ENCODE data around the gene ANKFN1.

Gene ANKFN1

GRCh38 chr17:56434610-56435009 is 281.3 kb downstream of the ANKFN1 start:
- no peaks in the 10 kb centered on the region for H3K36me3 ChIP-seq
- no peaks in the 10 kb centered on the region for H3K9me3 ChIP-seq
- TF ChIP-seq, protein P1, sequence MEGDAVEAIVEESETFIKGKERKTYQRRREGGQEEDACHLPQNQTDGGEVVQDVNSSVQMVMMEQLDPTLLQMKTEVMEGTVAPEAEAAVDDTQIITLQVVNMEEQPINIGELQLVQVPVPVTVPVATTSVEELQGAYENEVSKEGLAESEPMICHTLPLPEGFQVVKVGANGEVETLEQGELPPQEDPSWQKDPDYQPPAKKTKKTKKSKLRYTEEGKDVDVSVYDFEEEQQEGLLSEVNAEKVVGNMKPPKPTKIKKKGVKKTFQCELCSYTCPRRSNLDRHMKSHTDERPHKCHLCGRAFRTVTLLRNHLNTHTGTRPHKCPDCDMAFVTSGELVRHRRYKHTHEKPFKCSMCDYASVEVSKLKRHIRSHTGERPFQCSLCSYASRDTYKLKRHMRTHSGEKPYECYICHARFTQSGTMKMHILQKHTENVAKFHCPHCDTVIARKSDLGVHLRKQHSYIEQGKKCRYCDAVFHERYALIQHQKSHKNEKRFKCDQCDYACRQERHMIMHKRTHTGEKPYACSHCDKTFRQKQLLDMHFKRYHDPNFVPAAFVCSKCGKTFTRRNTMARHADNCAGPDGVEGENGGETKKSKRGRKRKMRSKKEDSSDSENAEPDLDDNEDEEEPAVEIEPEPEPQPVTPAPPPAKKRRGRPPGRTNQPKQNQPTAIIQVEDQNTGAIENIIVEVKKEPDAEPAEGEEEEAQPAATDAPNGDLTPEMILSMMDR (IDR thresholded peaks at IDR 0.05): no peak
- H3K4me1 ChIP-seq (ENCODE audit: control insufficient read depth in 1 of 2, insufficient read depth in 1 of 2, low read depth in 1 of 2, low read length in 1 of 2): no peaks in the 10 kb centered on the region
- no peak overlapping the region for H3K4me3 ChIP-seq (ENCODE audit: low read depth in 1 of 2, low read length in 1 of 2)
- no peak overlapping the region for H3K27ac ChIP-seq
- peaks cover 7% of the 10 kb centered on the region for H3K27me3 ChIP-seq

DNA sequence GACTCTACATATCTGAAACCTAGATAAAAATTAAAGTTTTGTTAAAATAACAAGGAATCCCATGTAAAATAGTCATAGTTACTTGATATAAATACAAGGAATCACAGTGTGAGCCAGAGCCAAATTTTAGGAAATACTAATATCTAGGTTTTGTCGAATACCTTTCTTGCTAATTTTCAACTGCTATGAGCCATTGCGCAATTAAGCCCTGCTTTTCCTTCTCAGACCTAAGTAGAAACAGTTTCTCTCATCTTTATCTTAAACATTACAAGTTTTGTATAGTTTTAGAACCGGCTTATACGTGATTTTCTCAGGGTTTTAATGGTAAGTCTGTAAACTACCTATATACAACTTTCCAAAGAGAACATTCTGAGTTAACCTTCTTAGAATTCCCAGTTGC is 282.9 kb downstream of the ANKFN1 start:
- Histone ChIP-seq H3K27ac (no peak overlapping the region), H3K4me3 (ENCODE audit: low read depth in 1 of 2, low read length in 1 of 2) (no peak overlapping the region), H3K4me1 (ENCODE audit: control insufficient read depth in 1 of 2, insufficient read depth in 1 of 2, low read depth in 1 of 2, low read length in 1 of 2) (no peaks in the 10 kb centered on the region), H3K9me3 (no peaks in the 10 kb centered on the region), H3K27me3 (peaks cover 2% of the 10 kb centered on the region), H3K36me3 (no peaks in the 10 kb centered on the region)
- TF ChIP-seq, protein P1 (IDR thresholded peaks at IDR 0.05): no peak

GRCh38 chr17:56440419-56440818 is 287.1 kb downstream of the ANKFN1 start:
- TF ChIP-seq, protein P1 (IDR thresholded peaks at IDR 0.05): no peak
- Histone ChIP-seq H3K9me3 (no peaks in the 10 kb centered on the region), H3K4me1 (ENCODE audit: control insufficient read depth in 1 of 2, insufficient read depth in 1 of 2, low read depth in 1 of 2, low read length in 1 of 2) (no peaks in the 10 kb centered on the region), H3K27me3 (no peaks in the 10 kb centered on the region), H3K4me3 (ENCODE audit: low read depth in 1 of 2, low read length in 1 of 2) (no peak overlapping the region), H3K36me3 (no peaks in the 10 kb centered on the region), H3K27ac (no peak overlapping the region)

- Histone ChIP-seq H3K4me1 (ENCODE audit: control insufficient read depth in 1 of 2, insufficient read depth in 1 of 2, low read depth in 1 of 2, low read length in 1 of 2) (no peaks in the 10 kb centered on the region), H3K4me3 (ENCODE audit: low read depth in 1 of 2, low read length in 1 of 2) (no peak overlapping the region), H3K27ac (no peak overlapping the region), H3K36me3 (no peaks in the 10 kb centered on the region), H3K27me3 (no peaks in the 10 kb centered on the region), H3K9me3 (no peaks in the 10 kb centered on the region)
- TF ChIP-seq, protein P1 (IDR thresholded peaks at IDR 0.05): no peak
These were observed 288.0 kb downstream of the ANKFN1 start for GRCh38 chr17:56441308-56441707.

- no peak overlapping the region for H3K27ac ChIP-seq
- H3K9me3 ChIP-seq: no peaks in the 10 kb centered on the region
- TF ChIP-seq, protein P1 (IDR thresholded peaks at IDR 0.05): no peak
- no peaks in the 10 kb centered on the region for H3K27me3 ChIP-seq
- no peaks in the 10 kb centered on the region for H3K36me3 ChIP-seq
- H3K4me1 ChIP-seq (ENCODE audit: control insufficient read depth in 1 of 2, insufficient read depth in 1 of 2, low read depth in 1 of 2, low read length in 1 of 2): no peaks in the 10 kb centered on the region
- H3K4me3 ChIP-seq (ENCODE audit: low read depth in 1 of 2, low read length in 1 of 2): no peak overlapping the region
These were observed 292.6 kb downstream of the ANKFN1 start for GRCh38 chr17:56445692-56446411.
